ENCODE measurements around the gene SPINK2.

DNA sequence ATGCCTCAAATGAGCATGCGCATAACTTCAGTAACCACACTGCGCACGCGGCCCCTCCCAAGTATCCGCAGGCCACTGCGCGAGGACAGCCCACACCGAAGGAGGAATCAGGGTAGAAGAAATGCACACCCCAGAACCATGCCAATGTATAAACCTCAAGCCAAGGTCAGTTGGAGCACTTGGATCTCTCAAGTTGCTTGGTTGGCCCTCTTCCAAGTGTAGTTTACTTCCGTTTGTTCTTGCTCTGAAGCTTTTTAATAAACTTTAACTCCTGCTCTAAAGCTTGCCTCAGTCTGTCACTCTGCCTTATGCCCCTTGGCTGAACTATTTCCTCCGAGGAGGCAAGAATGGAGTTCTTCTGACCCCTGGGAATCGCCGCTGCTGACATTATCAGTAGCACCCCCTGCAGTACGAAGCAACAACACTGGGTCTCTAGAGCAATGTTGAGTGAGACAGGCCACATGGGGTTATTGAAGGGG, 22.0 kb upstream of the SPINK2 start:
- no peak for TF ChIP-seq POLR2A (IDR thresholded peaks at IDR 0.05)
- TF ChIP-seq CTCF (IDR thresholded peaks at IDR 0.05): no peak
